Ramos (cell line): ENCODE measurements around the gene GADL1.

ENCODE experiments used
- in situ Hi-C: fragments of 300-500 bp; cut with MboI; formaldehyde crosslinking; loops from one replicate; pipeline ENCODE4 v1.14.3; 2022; ENCODE audit warnings: low sequenced_read_pairs; ENCODE audit not compliant: unreplicated experiment

The GADL1 gene

GRCh38 chr3:30894521-30895251 is at the start of gene GADL1:
Gene GADL1 (minus strand): TSS chr3:30894661. CDS start chr3:30894614, 47 bp downstream.
- in situ Hi-C loops = no loop called here

- in situ Hi-C loops = no loop called here
These were observed 49.7 kb upstream of the GADL1 start for GRCh38 chr3:30944124-30944523.

- in situ Hi-C loops = no loop called here
These were observed 48.7 kb upstream of the GADL1 start for GRCh38 chr3:30943206-30943605.

GRCh38 chr3:30941342-30941741 is 46.9 kb upstream of the GADL1 start:
- in situ Hi-C loops = no loop called here

GRCh38 chr3:30940740-30941139 is 46.3 kb upstream of the GADL1 start:
- in situ Hi-C loops = no loop called here

- in situ Hi-C loops = no loop called here
These were observed 39.7 kb upstream of the GADL1 start for GRCh38 chr3:30934208-30934550.

GRCh38 chr3:30933478-30934207 is 39.2 kb upstream of the GADL1 start:
- in situ Hi-C loops = no loop called here

GRCh38 chr3:30932513-30933098 is 38.1 kb upstream of the GADL1 start:
- in situ Hi-C loops = no loop called here

- in situ Hi-C loops = no loop called here
These were observed 30.3 kb upstream of the GADL1 start for GRCh38 chr3:30924763-30925162.

- in situ Hi-C loops = no loop called here
These were observed 25.1 kb upstream of the GADL1 start for GRCh38 chr3:30919564-30919963.

- in situ Hi-C loops = no loop called here
These were observed 24.3 kb upstream of the GADL1 start for GRCh38 chr3:30918761-30919160.

GRCh38 chr3:30915782-30916181 is 21.3 kb upstream of the GADL1 start:
- in situ Hi-C loops = no loop called here

GRCh38 chr3:30914696-30915095 is 20.2 kb upstream of the GADL1 start:
- in situ Hi-C loops = no loop called here

GRCh38 chr3:30913176-30913575 is 18.7 kb upstream of the GADL1 start:
- in situ Hi-C loops = no loop called here

GRCh38 chr3:30912301-30912700 is 17.8 kb upstream of the GADL1 start:
- in situ Hi-C loops = no loop called here

GRCh38 chr3:30908456-30909037 is 14.1 kb upstream of the GADL1 start:
- in situ Hi-C loops = no loop called here

- in situ Hi-C loops = no loop called here
These were observed 10.5 kb upstream of the GADL1 start for GRCh38 chr3:30904996-30905395.

- in situ Hi-C loops = no loop called here
These were observed 868 bp upstream of the GADL1 start for GRCh38 chr3:30895329-30895728.

- in situ Hi-C loops = no loop called here
These were observed 659 bp downstream of the GADL1 start for GRCh38 chr3:30893678-30894325.

GRCh38 chr3:30890907-30891306 is 3.6 kb downstream of the GADL1 start:
- in situ Hi-C loops = no loop called here

GRCh38 chr3:30886888-30887287 is 7.6 kb downstream of the GADL1 start:
- in situ Hi-C loops = no loop called here
